GM04503 (cell line): ENCODE results near the gene KCNH3.
"Not testable (repeated sequence)": the region's sequence is repeated elsewhere in the genome, so short reads cannot be mapped to it uniquely, and the experiment has no call there.

Experiments used
- DNase-seq: peaks from one replicate; pipeline ENCODE4 v3.0.0-alpha.2; 2012; ENCODE audit warnings: low read depth

KCNH3 gene

GRCh38 chr12:49588281-49588680 is 49.5 kb downstream of the KCNH3 start:
- no peak for DNase-seq

GRCh38 chr12:49588721-49589516 is 50.1 kb downstream of the KCNH3 start:
- no peak for DNase-seq

- DNase-seq: no peak
Measured at GRCh38 chr12:49598527-49598926, 59.7 kb downstream of the KCNH3 start.

- no peak for DNase-seq
Measured at GRCh38 chr12:49599961-49600360, 61.1 kb downstream of the KCNH3 start.

GRCh38 chr12:49603721-49604120 is 64.9 kb downstream of the KCNH3 start:
- DNase-seq: no peak

- DNase-seq: no peak
Measured at GRCh38 chr12:49604856-49605255, 66.0 kb downstream of the KCNH3 start.

GRCh38 chr12:49605539-49605938 is 66.7 kb downstream of the KCNH3 start, which contains the start of gene FAM186B:
FAM186B (minus strand) TSS chr12:49605639; CDS start chr12:49605477, 162 bp downstream.
- not testable (repeated sequence) for DNase-seq
